Glomerular visceral epithelial cell (primary cell): Measurements from ENCODE around the gene ABL2.
"Not testable (repeated sequence)": the region's sequence is repeated elsewhere in the genome, so short reads cannot be mapped to it uniquely, and the experiment has no call there.

Source experiments
- DNase-seq: peaks from one replicate; pipeline ENCODE4 v3.0.0-alpha.2; 2016; ENCODE audit errors: extremely low spot score

ABL2 gene

DNA sequence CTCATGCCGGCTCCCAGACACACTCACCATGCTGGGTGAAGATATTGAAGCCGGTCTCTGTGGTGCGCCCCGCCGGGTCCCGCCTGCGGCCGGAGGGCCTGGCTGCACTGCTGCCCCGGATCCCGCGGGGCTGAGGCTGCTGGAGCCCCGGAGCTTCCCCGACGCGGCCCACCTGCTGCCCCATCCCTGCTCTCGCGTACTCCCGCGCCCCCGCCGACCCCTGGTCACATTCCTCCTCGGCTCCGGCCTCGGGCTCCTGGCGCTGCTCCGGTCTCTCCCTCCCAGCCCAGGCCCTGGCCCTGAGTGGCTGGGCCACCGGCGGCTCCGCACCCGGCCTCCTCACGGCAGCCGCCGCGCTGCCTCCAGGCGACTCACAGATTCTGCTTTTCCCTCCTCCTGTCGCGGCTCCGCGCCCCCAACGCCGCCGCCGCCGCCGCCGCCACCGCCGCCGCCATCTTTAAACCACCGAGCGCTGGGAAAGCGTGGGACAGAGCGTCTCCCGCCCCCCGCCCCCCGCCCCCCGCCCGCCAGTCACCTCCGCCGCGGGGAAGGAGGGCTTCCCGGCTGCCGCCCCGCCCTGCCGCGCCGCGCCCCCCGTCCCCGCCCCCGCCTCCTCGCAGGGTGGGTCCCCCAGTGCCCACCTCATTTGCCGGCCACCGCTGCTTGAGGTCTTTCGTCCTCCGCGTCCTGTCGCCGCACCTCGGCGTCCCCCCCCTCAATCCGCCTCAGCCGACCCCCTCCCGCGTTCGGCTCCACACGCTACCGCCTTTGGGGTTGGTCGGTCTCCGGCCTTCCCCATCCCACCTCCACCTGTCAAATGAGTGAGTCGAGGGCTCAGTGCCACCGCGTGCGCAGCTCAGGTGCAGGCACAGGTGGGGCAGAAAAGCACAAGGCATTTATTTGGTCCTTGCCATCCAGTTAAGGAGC, at the start of gene ABL2:
ABL2 (minus strand) TSS at position 464 of the 927 bp plus-strand sequence; CDS start at position 184, 280 bp downstream.
- peak; percentile 55 for DNase-seq

DNA sequence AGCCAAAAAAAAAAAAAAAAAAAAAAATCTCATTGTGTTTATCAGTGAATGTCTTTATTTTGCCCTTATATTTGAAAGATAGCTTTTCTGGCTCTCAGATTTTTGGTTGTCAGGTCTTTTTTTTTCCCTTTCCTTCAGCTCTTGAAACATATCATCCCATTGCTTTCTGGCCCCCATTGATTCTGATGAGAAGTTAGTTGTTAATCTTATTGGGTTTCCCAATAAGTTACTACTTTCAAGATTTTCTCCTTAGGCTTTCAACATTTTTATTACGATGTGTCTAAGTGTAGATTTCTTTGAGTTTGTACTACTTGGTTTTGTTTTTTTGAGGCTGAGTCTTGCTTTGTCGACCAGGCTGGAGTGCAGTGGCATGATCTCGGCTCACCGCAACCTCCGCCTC, 49.4 kb upstream of the ABL2 start:
- no peak for DNase-seq

DNA sequence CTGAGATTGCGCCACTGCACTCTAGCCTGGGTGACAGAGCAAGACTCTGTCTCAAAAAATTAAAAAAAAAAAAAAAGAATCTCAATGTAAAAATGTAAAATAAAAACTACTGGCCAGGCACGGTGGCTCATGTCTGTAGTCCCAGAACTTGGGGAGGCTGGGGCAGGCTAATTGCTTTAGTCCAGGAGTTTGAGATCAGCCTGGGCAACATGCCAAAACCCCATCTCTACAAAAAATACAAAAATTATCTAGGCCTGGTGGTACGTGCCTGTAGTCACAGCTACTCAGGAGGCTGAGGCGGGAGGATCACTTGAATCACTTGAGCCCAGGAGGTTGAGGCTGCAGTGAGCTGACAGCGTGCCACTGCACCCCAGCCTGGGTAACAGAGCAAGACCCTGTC, 44.9 kb upstream of the ABL2 start:
- DNase-seq = not testable (repeated sequence)

DNA sequence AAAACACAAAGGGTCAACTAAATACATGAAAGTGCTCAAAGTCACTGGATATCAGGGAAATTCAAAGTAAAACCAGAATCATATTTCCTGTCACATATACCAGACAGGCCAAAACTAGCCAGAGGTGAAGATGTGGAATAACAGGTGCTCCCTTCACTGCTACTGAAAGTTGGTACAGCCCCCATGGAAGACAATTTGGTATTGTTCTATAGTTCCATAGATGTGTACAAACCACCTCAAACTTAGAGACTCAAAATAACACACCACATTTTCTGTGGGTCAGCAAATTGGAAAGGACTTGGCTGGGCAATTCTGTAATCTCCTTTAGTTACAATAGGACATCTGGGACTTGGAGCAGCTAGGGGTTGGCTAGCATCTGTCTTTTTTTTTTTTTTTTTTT, 39.6 kb upstream of the ABL2 start:
- DNase-seq = no peak

DNA sequence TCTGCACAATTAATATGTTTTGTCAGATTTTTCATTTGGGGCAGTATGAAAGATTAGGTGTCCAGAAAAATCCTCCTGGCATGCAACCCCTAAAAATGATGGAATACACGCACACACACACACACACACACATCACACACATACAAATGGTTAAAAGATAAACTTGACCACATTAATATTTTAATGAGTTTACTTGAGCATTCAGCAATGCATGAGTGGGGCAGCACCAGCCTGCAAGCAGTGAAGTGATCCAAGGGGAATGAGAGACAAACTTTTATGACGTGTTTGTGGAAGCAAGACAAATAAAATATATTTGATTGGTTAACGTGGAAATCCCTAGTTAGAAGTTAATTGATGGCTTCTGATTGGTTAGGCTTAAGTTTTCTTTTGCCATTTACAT, 35.0 kb upstream of the ABL2 start:
- no peak for DNase-seq

DNA sequence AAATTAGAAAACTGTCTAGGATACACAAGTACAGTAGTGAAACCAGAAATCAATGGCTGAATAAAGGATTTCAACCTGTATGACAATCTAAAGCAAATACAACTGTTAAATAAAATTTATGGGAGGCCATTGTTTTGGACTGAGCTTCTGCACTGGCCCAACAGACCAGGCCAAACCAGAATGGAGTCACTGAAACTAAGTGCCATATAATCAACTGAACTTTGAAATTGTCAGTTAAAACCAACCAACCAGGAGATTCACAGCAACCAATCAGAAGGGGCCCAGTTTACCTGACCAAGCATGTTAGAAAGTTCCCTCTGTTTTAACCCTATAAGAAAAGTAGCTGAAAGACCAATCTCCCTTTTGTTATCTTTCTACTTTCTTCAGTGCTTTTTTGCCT, 33.6 kb upstream of the ABL2 start:
- no peak for DNase-seq

DNA sequence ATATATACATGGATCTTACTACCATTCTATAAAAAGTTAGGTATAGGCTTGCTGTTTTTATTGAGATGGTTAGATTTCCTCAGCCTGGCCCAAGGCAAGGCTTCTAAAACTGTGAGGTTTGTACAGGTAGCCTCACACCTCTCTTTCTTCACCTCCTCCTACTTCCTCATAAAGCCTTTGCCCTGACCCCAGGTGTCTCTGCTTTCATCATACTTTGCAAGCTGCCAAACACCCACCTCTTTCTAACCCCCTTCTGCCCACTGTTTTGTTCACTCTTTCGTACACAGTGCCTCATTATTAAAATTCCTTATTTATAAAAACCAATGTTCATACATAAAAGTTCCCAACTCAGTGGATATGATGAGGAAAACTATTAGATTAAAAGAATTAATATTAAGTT, 32.7 kb upstream of the ABL2 start:
- DNase-seq = no peak

DNA sequence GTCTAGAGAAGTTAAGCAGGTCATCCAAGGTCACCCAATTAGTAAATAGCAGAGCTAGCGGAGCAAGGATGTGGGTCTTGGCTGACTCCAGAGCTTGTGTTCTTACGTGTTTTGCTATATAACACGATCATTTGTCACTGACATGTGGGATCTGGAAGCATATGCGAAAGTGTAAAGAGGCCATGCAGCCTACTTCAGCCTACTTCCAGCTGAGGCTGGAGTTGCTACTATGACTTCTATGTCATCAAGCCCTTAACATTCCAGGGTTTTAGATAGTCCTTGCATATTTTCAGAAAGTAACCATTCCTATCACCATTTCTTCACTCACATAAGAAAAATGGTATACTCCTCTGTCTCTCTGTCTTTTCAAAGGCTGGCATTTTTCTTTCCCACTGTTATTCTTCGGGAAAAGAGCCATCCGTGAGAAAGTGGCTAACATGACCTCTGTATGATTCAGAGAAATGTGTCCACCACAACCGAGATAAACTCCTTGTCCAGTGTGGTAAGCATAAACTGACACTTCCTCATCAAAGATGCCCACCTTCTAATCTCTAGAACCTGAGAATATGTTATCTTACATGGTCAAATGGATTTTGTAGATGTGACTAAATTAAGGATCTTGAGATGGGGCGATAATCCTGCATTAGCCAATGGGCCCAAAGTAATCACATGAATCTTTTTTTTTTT, 24.0 kb upstream of the ABL2 start:
- DNase-seq = no peak

DNA sequence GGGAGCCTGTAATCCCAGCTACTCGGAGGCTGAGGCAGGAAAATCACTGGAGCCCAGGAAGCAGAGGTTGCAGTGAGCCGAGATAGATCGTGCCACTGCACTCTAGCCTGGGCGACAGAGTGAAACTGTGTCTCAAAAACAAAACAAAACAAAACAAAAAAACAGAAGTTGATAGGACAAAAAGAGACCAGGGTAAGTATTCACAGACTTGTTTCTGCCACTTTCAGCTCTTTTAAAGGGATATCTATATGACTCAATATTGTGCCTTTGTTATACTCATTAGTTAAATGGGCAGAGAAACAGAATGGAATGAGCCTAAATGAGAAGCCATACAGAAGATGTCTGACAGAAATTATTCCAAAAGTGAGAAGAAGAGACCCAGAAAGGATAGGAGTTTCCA, 23.1 kb upstream of the ABL2 start:
- DNase-seq = no peak

DNA sequence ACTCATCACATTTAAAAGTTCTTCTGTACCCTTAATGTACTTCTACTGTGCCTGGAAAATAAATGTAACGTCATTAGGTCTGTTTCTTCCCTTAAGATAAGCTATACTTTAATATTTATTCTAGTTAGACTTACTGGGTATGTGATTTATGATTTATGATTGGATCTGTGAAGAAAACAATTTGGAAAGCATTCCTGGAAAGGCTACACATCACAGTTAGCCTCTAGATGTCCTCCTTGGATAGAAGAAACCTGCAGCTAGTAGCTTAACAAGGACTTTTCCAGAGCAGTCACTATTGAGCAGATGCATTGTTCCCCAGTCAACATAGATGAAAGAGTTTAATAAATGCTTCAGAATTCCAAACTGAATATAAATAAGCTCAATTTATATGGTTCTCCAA, 22.2 kb upstream of the ABL2 start:
- DNase-seq = peak; percentile 22

DNA sequence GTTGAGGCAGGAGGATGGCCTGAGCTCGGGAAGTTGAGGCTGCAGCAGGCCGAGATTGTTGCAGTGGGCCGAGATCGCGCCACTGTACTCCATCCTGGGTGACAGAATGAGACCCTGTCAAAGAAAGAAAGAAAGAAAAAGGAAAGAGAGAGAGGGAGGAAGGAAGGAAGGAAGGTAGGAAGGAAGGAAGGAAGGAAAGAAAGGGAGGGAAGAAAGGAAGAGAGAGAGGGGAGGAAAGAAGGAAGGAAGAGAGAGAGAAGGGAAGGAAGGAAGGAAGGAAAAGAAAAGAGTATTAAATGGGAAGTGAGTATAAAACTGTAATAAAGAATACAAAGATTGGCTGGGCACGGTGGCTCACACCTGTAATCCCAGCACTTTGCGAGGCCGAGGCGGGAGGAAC, 18.4 kb upstream of the ABL2 start:
- DNase-seq = no peak

DNA sequence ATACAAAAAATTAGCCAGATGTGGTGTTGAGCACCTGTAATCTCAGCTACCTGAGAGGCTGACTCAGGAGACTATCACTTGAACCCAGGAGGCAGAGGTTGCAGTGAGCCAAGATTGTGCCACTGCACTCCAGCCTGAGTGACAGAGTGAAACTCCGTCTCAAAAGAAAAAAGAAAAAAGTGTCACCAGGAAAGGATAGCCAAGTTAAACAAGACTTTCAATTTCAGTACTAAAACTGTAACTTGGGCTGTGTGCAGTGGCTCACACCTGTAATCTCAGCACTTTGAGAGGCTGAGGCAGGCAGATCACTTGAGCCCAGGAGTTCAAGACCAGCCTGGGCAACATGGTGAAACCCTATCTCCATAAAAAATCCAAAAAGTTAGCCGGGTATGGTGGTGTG, 15.9 kb upstream of the ABL2 start:
- DNase-seq = not testable (repeated sequence)

DNA sequence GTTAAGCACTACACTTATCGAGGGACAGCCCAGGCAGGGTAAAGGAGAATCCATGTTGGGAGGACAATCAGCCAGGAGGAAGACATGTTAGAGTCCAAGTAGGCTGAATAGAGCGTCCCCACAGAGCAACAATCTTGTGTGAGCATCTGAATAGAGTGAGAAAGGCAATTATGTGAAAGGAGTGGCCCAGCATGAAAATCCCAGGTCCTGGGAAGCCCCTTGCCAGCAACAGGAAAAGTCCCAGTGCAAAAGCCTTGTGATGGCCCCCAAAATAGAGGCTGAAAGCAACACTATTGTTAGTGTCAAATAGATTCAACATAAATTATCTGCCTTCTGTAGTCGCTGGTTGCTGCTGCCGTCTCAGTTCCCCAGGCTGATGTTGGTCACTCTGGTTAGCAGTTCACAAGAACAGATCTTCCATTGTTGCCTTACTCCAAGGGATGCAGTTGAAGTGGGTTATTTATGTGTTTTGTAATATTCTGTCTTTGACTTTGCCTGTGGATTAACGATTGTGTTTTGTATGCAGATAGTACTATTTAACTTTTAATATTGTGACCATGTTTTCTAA, 12.1 kb upstream of the ABL2 start:
- no peak for DNase-seq

DNA sequence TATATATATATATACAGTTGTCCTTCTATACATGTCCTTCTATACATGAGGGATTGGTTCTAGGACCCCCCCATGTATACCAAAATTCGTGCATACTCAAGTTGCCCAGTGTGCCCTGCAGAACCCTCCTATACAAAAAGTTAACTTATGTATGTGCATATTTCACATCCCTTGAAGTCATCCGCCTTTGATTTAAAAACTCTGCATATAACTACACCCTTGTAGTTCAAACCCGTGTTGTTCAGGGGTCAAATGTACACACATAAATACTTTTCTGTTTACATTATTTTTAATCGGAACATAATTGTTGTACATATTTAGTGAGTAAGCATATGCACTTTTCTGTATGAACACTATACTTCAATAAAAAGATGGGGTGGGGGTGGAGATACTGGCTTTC, 7.7 kb upstream of the ABL2 start:
- DNase-seq = no peak

DNA sequence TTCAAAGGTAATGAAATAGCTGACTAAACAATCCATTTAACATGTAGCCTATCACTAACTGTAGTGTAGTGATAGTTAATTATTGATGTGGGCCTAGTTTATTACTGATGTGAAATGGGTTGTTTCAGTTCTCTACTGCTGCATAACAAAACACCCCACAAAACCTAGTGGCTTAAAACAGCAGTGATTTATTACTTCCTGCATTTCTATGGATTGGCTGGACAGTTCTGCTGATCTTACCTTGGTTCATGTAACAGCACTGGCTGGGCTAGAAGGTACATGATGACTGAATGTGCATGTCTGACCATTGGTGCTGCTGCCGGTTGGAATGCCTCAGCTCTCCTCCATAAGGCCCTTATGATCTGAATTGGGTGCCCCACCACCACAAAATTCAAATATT, 5.4 kb upstream of the ABL2 start:
- DNase-seq = no peak

DNA sequence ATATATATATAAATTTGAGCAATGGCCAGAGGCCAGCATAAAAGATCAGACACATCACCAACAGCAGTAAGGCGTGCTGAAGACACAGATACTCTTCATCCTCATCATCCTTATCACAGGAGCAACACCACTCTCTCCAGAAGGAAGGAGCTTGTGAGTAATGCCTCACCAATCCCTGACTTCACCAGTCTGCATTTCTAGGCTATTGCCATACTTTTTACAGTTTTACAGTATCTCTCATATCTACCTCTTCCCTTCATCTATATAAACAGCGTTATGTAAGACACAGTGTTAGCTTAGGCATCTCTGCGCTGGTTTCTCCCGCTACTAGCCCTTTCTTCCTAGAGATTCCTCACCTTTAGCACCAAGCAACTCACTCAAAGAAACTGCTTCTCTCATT, 2.4 kb upstream of the ABL2 start:
- peak; percentile 30 for DNase-seq

DNA sequence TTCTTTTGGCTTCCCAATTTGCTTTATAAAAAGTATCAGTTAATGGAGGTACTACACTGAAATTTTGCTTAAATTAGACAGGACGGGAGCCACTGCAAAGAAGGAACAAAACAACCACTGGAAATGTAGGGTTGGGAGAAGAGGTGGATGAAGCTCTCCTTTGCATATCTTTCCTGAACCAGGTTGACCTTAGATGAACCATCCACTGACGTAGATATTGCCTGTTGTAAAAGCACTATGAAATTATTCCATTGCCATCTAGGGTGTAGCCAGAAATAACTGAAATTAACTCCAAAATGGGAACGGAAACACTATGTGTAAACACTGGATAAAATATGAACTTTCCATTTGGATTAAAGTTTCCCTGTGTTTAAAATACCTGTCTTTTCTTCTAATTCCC, 1.2 kb upstream of the ABL2 start:
- DNase-seq = no peak

DNA sequence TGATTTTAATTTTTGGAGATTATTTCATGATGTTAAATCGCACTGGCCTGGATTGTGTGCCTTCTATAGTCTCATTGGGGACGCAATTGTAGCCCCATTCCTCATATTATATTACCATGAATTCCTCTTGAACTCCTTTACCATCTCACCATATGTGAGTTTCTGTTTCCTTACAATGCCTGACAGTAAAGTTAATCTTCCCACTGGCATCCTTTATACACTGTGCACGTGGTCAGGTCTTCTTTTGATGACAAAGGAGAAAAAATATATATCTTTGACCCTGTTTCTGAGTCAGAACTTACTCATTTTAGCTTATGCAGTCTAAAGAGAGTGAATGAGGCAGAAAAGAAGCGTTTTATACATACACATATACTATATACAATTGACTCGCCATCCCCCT, 774 bp upstream of the ABL2 start:
- DNase-seq = peak; percentile 30

DNA sequence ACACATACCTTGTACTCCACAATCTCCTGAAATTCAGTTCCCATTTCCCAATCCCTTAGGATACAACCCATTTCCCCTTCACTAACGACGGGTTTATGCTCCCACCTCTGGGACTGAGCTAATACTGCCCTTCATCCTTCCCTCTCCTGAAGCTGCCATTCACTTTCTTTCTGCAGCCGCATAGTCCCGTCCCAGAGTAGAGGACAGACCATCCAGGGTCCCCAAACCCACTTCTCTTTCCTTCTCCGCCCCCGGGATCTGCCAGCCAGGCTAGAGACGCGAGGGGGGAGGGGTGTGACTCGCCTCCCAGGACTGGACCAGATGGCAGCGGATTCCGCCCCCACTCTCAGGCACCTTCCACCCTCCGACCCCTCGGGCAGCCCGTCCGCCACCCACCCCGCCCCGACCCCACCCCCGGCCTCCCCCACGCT, 679 bp downstream of the ABL2 start:
- DNase-seq = peak; percentile 30

DNA sequence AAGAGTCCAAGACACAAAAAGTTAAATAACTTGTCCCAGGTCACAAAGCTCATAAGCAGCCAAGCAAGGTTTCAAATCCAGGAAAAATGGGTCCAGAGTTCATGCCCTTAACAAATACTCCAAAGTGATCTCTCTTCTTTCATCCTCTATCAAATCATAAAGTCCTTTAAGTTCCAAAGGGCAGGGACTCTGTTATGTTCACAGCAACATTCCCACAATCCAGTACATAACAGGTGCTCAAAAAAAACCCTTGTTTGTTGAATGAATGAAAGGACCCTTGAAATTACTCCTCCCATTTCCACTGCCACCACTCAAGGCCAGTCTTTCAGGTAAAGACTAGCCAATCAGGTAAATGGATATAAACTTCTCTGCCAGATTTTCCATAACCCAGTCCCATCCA, 2.7 kb downstream of the ABL2 start:
- DNase-seq = no peak

DNA sequence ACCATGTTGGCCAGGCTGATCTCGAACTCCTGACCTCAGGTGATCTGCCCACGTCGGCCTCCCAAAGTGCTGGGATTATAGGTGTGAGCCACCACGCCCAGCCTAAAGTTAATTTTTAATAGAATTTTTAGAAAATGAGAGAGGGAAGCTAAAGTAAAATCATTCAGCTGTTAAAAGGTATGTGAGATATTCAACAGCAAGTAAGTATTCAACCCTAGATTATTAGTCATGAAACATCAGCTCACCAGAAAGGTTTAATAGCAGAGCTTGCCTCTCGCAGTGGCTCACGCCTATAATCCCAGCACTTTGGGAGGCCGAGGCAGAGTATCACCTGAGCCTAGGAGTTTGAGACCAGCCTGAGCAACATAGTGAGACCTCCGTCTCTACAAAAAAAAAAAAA, 5.0 kb downstream of the ABL2 start:
- peak; percentile 68 for DNase-seq

DNA sequence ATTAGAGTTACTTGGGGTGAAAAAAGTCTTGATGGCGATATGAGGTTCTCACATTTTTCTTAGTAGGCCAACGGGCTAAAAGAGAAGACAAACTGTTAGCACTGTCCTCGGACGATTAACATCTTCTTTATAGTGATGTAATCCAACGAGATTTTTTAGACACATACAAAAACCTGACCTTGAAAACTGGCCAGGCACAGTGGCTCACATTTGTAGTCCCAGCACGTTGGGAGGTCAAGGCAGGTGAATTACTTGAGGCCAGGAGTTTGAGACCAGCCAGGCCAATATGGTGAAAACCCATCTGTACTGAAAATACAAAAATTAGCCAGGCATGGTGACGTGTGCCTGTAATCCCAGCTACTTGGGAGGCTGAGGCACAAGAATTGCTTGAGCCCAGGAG, 8.4 kb downstream of the ABL2 start:
- not testable (repeated sequence) for DNase-seq

DNA sequence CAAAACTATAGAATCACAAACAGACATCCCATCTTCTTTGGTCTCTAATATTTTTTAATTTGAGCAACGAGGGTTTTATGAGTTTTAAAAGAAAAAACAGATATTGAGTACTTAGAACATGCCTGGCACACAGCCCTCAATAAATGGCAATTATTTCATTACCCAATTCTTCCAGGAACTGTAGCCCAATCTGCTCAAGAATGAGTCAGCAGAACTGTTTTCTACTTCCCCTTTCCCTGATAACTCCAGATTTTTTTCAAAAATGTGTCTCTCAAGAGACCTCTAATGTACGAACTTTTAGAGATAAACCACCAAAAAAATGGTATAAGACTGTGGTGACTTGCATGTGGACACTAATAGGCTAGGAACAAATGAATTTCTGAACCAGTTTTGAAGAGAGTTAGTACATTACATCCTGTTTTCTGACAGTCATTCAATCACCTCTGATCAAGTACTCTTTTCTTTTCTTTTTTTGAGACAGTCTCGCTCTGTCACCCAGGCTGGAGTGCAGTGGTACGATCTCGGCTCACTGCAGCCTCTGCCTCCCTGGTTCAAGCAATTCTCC, 11.5 kb downstream of the ABL2 start:
- no peak for DNase-seq
